NCI-H1930 (cell line): ENCODE measurements around the gene HSPA6.
"Not testable (repeated sequence)": the region's sequence is repeated elsewhere in the genome, so short reads cannot be mapped to it uniquely, and the experiment has no call there.

Experiments
- DNase-seq, 2 experiments: peaks; one replicate each; lab custom pipeline; 2025; lab: John Stamatoyannopoulos, UW

The HSPA6 gene

DNA sequence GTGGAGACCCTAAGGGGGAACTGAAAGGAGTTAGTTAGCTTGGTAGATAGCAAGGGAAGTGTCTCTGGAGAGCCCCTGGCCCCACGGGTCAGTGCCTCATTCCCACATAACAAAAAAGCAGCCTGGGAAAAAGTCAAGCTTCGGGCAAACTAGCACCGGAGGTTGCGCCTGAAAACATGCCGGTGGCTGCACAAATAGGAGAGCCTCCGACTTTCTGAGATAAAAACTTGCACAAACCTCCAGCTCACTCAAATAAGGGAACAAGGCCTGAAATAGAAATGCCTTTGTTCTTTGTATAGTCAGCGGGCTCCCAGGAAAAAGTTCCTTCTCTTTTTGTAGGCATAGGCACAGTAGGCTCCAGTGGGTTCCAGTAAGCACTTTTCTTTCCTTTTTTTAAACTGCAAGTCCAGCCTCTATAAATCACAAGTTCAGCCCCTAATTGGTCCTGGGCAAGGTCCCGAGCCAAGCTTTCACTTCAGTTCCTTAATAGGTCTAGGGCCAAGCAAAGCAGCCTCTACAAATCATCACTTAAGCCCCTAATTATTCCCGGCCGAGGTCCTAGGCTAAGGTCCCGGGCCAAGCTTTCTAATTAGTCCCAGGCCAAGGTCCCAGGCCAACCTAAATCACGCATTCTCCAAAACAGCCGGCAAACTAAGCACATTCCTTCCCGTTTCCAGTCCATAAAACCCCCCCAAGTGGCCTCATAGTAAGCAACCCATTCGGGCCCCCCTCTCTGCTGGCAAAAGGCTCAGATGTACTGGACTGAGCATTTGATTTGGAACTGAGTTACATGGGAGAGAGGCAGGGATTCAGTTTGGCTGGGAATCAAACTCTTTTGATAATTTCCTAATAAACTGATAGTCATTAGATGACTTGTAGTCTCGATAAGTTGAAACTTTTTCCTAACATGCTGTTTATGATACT lies 8.6 kb downstream of the HSPA6 start:
- DNase-seq = not testable (repeated sequence)

DNA sequence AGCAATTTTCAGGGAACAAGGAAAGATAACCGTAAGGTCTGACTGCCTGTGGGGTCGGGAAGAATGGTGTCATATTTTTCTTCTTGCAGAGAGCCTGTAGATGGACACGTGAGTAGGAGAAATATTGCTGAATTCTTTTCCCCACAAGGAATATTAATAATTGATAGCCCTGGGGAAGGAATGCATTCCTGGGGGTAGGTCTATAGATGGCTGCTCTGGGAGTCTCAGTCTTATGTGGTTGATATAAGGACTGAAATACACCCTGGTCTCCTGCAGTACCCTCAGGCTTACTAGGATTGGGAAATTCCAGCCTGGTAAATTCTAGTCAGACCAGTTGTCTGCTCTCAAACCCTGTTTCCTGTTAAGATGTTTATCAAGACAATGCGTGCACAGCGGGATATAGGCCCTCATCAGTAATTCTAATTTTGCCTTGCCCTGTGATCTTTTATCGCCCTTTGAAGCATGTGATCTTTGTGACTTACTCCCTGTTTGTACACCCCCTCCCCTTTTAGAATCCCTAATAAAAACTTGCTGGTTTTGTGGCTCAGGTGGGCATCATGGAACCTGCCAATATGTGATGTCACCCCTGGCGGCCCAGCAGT lies 12.8 kb downstream of the HSPA6 start:
- not testable (repeated sequence) for DNase-seq

DNA sequence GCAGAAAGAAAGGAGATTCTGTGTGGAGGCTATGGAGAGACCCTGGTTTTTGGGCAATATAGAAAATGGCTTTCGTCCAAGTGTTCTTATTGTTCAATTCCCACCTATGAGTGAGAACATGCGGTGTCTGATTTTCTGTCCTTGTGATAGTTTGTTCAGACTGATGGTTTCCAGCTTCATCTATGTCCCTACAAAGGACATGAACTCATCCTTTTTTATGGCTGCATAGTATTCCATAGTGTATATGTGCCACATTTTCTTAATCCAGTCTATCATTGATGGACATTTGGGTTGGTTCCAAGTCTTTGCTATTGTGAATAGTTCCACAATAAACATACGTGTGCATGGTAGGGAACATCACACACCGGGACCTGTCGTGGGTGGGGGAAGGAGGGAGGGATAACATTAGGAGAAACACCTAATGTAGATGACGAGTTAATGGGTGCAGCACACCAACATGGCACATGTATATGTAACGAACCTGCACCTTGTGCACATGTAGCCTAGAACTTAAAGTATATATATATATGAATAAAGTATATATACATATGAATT lies 14.7 kb downstream of the HSPA6 start:
- not testable (repeated sequence) for DNase-seq

DNA sequence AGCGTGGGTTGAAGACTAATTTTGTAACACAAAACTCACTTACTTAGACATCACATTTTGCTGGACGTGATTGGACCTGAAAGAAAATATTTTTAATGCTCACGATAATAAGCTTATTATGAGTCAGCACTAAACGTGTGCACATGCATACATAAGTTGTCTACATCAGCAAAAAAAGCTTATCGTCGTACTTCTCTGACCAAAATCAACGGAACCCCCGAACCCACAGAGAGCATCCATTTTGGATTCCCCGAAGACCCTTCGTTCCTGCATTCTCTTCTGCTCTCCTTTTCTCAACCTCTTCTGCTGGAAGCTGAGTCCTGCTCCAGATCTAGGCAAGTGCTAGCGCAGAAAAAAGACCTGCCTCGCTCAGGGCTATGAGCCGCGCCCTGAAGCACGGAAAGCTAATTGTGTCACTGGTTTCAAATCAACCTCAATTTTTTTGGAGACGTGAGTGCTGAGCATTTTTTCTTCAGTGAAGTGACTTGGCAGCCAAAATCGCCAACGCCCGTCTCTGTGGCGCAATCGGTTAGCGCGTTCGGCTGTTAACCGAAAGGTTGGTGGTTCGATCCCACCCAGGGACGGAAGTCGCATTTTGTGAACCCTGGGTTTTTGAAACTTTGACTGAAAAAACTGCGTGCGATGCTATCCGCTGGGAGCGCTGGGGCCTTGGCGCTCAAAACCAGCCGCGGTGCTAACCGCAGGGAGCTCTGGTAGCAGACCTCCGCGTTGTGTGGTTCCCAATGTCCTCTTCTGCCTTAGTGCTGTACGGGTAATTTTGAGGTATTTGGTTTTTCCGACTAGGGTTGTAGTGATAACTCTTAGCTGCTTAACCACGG lies 15.6 kb downstream of the HSPA6 start:
- peak; percentile 23 to 67 for DNase-seq

DNA sequence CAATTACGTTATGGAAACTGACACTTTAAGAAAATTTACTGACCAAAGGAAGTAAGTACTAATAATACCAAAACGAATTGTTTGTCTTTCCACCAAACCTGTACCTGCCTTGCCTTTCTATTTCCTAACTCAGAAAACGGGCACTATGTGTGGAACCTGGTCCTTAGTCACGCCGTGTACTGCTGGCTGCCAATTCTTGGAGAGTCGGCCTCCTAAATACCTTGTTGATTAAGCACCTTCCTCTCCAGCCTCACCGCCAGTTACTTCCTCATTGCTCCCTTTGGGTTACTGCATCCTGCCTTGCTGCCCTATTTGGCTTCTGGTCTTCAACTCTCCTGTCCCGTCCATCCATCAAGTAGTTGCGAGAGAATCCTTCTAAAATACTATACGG lies 16.2 kb downstream of the HSPA6 start:
- not testable (repeated sequence) for DNase-seq

DNA sequence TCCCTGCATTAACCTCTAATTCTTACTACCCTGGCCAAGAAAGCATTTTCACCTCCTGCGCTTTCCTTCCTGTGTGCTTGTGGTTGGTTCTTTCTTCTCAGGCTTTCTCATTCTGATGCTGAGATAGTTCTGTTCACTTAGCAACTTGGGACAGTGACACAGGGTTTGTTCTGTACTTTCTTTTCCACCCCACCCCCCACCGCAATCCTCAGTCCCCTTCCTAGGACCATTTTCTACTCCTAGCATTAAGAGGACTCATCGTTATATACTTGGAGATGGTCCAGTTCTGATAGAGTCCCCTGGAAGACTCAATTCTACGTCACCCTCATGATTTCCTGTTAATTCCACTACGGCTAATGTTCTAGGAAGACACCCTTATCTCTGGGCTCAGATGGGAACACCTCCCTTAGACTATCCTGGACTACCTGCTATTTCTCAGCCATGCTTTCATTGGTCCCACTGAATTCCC lies 17.8 kb downstream of the HSPA6 start:
- not testable (repeated sequence) for DNase-seq

DNA sequence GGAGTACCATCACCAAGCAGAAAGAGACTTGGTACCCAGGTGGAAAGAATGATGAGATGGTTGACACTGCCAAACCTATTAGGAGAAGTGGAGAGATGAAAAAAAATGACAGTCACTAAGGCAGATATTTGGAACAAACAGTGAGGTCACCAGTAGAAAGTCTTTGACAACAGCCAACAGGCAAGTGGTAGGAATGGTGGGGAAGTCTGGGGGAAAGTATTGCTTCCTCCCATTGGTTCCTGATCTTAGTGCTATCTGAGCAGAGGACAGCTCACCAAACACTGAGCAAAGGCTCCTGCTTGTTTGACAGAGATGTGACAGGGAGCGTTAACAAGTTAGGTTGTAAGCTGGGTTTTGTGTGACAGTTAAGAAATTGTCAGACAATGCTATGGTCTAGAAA lies 18.8 kb downstream of the HSPA6 start:
- not testable (repeated sequence) for DNase-seq

DNA sequence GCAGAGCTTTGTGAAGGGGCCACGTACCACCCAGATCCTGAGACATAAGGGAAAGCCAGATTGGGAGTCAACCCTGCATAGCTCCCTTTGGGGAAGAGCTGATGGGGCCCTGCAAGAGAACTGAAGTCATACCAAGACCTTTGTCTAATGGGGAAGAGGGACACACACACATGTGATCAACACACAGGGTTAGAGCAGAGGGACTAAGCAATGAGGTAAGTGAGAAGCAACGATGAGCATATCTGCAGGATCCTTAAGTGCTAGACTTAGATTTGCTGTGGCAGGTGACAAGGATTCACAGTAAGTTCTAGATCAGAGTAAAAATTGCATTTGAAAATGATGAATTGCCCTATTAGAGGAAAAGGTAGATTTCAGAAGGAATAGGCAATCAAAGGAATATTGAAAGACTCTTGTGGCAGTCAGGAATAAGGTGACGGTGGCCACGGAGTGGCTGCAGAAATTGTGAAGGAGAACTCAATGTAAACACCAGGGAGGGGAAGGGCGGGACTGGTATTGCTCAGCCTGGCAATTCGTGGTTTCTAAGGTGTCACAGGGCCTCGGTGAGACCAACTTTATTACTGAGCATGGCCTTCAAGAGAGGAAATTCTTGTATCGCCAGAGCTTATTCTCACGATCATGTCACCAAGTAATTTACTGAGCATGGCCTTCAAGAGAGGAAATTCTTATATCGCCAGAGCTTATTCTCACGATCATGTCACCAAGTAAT lies 20.8 kb downstream of the HSPA6 start:
- not testable (repeated sequence) for DNase-seq

DNA sequence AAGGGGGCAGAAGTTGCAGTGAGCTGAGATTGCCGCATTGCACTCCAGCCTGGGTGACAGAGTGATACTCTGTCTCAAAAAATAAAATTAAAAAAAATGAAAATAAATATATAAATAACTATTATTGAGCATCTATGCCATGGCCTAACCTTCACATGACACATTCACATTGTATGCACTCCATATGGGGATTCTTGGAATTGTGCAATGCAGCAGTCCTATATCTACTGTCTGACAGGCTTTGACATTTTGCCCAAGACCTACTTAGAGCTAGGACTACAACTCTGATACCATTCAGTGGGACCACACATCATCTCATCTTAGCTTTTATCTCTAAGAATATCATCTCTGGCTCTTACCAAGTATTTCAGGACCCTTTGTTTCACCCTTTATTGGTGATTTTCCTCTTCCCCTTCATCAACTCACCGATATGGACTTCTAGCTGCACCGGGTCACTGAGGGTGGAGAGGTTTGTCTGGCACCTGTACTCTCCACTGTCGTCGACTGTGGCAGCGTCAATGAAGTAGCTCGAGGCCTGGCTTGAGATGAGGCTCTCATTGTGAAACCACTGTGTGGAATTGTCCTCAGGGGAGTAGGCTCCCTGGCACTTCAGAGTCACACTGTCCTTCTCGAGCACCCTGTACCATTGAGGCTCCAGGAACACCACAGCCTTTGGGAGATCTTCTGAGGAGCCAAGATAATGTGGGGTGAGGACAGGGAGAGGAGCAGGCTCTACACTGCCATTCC lies 23.8 kb downstream of the HSPA6 start:
- DNase-seq = not testable (repeated sequence)

DNA sequence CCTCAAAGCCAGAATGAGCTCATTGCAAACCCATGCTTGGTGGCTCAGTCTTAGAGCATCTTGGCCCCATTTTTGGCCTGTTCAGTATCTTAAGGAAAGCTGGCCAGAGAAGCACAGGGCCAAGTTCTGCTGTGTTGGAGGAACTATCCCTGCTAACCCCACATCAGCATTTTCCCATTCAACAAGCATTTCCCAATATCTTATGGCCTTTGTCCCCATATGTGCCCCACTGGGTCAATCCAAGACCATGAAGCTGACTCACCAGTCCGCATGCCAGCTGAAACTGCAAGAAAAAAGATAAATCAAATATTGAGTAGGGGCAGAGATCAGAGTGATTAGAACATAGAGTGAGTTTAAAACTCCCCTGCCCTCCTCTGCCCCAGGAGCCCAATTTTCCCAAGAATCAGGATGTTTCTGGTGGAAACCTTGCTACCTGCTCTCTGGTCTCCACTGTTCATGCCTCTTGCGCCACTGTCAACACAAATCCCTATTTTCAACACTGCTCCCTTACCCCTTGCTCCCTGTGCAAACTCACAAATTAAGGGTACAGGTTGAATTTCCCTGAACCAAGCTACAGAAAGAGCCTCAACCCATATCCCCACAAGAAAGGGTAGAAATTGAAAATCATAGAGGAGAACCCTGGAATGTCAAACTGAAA lies 24.5 kb downstream of the HSPA6 start:
- not testable (repeated sequence) for DNase-seq

DNA sequence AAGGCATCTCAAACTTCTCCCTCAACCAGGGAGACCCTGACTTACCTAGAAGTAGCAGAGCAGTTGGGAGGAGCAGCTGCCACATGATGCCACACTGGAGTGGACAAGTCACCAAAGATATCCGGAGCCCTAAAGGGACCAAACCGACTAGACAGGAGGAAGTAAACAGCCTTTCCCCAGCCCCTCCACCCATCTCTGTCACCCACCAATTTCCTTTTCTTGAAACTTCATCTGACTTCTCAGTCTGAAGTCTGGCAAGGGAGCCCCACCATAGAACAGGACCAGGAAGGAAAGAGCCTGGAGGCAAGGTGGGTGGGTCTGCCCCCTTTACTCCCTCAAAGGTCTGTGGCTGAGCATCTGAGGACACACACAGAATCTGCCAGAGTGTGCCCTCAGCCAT lies 25.3 kb downstream of the HSPA6 start, which contains the start of gene FCGR3A:
FCGR3A (minus strand) TSS at position 167 of the 400 bp plus-strand sequence; CDS start at position 85, 82 bp downstream.
- DNase-seq = no peak

DNA sequence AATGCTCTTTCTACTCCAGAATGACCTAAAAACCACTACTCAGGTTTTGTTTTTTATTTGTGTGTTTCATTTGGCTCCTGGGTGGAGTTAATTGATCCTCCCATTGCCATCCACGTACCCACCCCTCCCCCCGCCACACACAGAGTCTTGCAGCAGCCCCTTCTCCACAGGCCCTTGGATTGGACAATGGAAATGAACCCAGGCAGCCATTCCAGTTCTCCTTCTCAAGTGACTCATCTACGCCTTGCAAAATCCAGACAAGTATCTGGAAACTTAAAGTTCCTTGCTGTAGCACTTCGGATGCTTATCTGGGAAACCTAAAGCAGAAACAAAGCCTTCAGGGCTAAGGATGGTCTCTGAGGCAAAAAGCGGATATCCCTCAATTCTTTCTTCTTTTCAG lies 26.6 kb downstream of the HSPA6 start:
- DNase-seq = not testable (repeated sequence)

DNA sequence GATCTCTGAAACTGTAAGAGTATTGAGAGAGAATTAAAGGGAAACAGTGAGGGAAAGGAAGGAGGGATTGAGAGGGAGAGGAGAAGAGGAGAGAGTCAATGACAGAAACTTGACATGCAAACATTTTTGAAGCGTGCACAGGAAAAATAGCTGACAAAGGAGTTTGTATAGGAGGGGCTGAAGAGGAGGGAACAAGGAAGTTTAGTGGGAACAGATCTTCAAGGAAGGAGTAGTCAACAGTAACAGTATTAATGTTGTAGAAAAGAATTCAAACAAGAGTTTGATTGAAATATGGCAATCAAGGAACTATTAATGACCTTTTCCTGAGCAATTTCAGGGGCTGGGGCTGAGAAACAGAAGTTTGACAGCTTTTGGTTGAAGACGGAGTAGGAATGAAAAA lies 29.3 kb downstream of the HSPA6 start:
- DNase-seq = not testable (repeated sequence)

DNA sequence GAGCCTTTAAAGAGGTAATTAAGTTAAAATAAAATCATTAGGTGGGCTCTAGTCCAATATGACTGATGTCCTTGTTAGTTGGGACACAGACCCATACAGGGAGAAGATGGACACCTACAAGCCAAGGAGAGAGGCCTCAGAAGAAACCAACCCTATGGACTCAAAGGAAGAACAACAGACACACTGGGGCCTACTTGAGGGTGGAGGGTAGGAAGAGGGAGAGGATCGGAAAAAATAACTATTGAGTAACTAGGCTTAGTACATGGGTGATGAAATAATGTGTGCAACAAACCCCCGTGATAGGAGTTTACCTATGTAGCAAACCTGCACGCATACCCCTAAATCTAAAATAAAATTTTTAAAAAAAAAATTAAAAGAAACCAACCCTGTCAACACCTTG lies 30.0 kb downstream of the HSPA6 start:
- not testable (repeated sequence) for DNase-seq

DNA sequence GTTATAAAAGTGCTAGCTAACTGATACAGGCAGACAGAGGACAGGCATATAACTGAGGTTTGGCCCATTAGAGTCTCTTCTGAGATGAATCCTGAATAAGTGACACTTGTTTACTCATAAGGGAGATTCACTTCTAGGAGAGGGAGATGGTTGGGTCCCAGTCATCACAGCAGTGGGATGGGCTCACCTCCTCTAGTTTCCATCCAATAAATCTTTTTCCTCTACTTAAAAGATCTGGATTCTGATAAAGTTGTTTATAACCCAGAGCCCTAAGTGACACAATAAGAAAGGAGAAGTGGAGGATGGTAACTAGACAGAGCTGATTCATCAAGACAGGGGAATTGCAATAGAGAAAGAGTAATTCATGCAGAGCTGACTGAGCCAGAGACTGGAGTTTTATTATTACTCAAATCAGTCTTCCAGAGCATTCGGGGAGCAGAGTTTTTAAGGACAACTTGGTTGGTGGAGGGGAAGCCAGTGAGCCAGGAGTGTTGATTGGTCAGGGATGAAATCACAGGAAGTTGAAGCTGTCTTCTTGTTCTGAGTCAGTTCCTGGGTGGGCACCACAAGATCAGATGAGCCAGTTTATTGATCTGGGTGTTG lies 30.6 kb downstream of the HSPA6 start:
- DNase-seq = not testable (repeated sequence)

DNA sequence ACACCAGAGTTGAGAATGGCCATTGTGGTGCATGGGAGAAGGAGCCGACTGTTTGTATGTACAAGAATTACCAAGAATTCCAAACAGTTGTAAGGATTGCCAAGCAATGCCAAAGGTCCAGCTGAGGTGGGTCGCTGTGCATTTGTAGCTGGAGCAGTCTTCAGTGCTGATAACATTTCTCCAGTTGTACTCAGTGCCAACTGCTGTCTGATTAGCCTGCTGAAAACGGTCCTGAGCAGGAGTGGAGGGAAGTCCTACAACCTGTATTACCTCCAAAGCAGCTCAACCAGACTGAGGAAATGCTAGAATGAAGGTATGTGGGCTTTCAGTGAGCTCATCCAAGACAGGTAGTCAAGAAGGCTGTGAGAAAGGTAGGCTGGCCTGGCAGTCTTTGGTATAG lies 31.8 kb downstream of the HSPA6 start:
- not testable (repeated sequence) for DNase-seq

DNA sequence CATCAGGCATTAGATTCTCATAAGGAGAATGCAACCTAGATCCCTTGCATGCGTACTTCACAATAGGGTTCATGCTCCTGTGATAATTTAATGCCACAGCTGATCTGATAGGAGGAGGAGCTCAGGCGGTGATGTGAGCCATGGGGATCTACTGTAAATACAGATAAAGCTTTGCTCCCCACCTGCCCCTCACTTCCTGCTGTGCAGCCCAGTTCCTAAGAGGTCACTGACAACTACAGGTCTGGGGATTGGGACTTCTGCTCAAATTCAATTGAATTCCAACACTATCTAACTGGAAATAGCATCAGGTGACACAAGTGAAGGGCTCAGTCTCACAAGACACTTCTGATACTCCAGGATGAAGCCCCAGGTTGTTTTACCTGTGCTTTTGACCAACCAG lies 32.6 kb downstream of the HSPA6 start:
- not testable (repeated sequence) for DNase-seq

DNA sequence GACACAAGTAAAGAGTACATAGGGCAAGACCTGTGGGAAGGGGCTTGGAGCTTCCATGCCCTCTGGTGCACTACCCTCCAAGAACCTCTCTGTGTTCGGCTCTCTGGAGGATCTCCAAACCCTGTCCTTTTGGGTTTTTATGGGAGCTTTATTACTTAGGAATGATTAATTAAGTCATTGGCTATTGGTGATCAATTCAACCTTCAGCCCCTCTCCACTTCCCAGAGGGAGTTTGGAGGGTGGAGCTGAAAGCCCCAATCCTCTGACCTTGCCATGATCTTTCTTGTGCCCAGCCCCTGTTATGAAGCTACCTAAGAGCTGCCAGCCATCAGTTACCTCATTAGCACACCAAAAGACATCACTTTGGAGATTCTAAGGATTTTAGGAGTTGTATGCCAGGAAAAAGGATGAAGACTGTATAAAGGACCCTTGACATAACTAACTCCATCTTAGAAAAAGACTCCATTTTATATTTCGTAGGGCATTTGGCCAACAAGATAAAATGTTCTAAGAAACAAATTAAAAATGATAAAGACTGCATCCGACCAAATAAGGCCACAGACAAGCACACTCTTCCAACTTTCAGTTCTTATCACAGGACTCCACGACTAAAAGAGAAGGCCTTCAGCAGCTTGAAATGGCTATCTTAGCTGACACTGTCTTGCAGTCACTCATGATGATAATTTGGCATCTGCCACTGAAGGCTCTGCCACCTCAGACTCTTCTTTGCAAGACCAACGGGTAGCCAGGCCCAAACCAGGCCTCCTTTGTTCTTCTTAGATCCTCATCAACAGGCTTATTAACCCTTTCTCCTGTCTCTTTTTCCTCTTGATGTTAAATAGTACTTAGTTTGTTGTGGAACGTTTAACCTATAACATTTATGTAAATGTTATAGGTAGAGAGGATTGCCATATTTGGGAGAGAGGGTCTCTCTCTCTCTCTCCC lies 33.4 kb downstream of the HSPA6 start:
- DNase-seq = not testable (repeated sequence)
